Ishikawa (cell line): ENCODE data around the gene ZBTB3.

ENCODE experiments used
- CEBPB ChIP-seq: IDR thresholded peaks from 2 replicates; pipeline ENCODE4 v1.6.1; 2012
- CREB1 ChIP-seq: IDR thresholded peaks from 2 replicates; pipeline ENCODE4 v1.6.1; 2012; ENCODE audit warnings: low read depth
- EGR1 ChIP-seq: IDR thresholded peaks from 2 replicates; pipeline ENCODE4 v1.6.1; 2012
- EP300 ChIP-seq: IDR thresholded peaks from 2 replicates; pipeline ENCODE4 v1.6.1; 2012; ENCODE audit warnings: borderline replicate concordance
- FOXM1 ChIP-seq: IDR thresholded peaks from 2 replicates; pipeline ENCODE4 v1.6.1; 2012; ENCODE audit warnings: low read depth, borderline replicate concordance
- NFIC ChIP-seq: IDR thresholded peaks from 2 replicates; pipeline ENCODE4 v1.6.1; 2012
- RAD21 ChIP-seq: IDR thresholded peaks from 2 replicates; pipeline ENCODE4 v1.6.1; 2012; ENCODE audit warnings: low read depth
- TAF1 ChIP-seq: IDR thresholded peaks from 2 replicates; pipeline ENCODE4 v1.6.1; 2012; ENCODE audit warnings: low read depth, mild to moderate bottlenecking
- TCF12 ChIP-seq: IDR thresholded peaks from 2 replicates; pipeline ENCODE4 v1.6.1; 2012; ENCODE audit warnings: low read depth
- TEAD4 ChIP-seq: IDR thresholded peaks from 2 replicates; pipeline ENCODE4 v1.6.1; 2012
- USF1 ChIP-seq: IDR thresholded peaks from 2 replicates; pipeline ENCODE4 v1.6.1; 2012
- YY1 ChIP-seq: IDR thresholded peaks from 2 replicates; pipeline ENCODE4 v1.6.1; 2012; ENCODE audit warnings: low read depth
- ZBTB7A ChIP-seq: IDR thresholded peaks from 2 replicates; pipeline ENCODE4 v1.6.1; 2012; ENCODE audit warnings: low read depth
- TF ChIP-seq, protein P1 (sequence below): IDR thresholded peaks from 2 replicates; pipeline ENCODE4 v1.6.1; 2012
- TF ChIP-seq, protein P2 (sequence below): IDR thresholded peaks from 2 replicates; pipeline ENCODE4 v1.6.1; 2012; ENCODE audit warnings: low read depth, mild to moderate bottlenecking

ZBTB3 gene

GRCh38 chr11:62719302-62719978 is 34.5 kb downstream of the ZBTB3 start:
- TF ChIP-seq EP300 (no peak), TCF12 (no peak), TEAD4 (no peak), ZBTB7A (no peak), USF1 (no peak), FOXM1 (no peak), TAF1 (no peak), CEBPB (no peak)
- TF ChIP-seq, protein P1, sequence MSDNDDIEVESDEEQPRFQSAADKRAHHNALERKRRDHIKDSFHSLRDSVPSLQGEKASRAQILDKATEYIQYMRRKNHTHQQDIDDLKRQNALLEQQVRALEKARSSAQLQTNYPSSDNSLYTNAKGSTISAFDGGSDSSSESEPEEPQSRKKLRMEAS = no peak

DNA sequence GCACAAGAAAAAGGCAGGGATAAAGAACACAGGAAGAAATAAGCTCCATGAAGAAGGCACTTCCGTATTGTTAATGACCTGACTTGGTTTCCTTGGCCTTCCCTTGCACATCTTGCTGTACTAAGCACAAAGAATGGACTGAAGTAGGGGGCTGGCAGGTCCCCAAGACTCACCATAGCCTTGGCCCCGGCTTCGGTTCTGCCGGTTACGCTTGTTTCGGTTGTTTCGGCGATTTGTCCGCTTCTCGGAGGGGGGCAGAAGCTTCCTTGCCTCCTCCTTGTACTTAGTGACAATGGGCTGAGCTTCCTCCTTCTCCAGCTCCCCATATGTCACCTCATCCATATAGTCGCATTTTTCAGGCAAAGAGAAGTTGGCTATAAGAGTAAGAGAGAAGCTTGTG is 37.1 kb downstream of the ZBTB3 start:
- TF ChIP-seq TAF1 (no peak), USF1 (no peak), ZBTB7A (no peak), EP300 (no peak), TCF12 (no peak), YY1 (no peak), NFIC (no peak), CEBPB (no peak), CREB1 (no peak)
- TF ChIP-seq, protein P2, sequence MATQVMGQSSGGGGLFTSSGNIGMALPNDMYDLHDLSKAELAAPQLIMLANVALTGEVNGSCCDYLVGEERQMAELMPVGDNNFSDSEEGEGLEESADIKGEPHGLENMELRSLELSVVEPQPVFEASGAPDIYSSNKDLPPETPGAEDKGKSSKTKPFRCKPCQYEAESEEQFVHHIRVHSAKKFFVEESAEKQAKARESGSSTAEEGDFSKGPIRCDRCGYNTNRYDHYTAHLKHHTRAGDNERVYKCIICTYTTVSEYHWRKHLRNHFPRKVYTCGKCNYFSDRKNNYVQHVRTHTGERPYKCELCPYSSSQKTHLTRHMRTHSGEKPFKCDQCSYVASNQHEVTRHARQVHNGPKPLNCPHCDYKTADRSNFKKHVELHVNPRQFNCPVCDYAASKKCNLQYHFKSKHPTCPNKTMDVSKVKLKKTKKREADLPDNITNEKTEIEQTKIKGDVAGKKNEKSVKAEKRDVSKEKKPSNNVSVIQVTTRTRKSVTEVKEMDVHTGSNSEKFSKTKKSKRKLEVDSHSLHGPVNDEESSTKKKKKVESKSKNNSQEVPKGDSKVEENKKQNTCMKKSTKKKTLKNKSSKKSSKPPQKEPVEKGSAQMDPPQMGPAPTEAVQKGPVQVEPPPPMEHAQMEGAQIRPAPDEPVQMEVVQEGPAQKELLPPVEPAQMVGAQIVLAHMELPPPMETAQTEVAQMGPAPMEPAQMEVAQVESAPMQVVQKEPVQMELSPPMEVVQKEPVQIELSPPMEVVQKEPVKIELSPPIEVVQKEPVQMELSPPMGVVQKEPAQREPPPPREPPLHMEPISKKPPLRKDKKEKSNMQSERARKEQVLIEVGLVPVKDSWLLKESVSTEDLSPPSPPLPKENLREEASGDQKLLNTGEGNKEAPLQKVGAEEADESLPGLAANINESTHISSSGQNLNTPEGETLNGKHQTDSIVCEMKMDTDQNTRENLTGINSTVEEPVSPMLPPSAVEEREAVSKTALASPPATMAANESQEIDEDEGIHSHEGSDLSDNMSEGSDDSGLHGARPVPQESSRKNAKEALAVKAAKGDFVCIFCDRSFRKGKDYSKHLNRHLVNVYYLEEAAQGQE = no peak
- TF ChIP-seq, protein P1 = no peak

- TF ChIP-seq EP300 (no peak), EGR1 (no peak), TCF12 (no peak), TAF1 (no peak), TEAD4 (no peak), ZBTB7A (no peak), CREB1 (no peak), NFIC (no peak), RAD21 (no peak), USF1 (no peak), CEBPB (no peak), YY1 (no peak), FOXM1 (no peak)
- TF ChIP-seq, protein P2 = no peak
- TF ChIP-seq, protein P1 = no peak
These were observed 37.8 kb downstream of the ZBTB3 start for GRCh38 chr11:62716206-62716605.

DNA sequence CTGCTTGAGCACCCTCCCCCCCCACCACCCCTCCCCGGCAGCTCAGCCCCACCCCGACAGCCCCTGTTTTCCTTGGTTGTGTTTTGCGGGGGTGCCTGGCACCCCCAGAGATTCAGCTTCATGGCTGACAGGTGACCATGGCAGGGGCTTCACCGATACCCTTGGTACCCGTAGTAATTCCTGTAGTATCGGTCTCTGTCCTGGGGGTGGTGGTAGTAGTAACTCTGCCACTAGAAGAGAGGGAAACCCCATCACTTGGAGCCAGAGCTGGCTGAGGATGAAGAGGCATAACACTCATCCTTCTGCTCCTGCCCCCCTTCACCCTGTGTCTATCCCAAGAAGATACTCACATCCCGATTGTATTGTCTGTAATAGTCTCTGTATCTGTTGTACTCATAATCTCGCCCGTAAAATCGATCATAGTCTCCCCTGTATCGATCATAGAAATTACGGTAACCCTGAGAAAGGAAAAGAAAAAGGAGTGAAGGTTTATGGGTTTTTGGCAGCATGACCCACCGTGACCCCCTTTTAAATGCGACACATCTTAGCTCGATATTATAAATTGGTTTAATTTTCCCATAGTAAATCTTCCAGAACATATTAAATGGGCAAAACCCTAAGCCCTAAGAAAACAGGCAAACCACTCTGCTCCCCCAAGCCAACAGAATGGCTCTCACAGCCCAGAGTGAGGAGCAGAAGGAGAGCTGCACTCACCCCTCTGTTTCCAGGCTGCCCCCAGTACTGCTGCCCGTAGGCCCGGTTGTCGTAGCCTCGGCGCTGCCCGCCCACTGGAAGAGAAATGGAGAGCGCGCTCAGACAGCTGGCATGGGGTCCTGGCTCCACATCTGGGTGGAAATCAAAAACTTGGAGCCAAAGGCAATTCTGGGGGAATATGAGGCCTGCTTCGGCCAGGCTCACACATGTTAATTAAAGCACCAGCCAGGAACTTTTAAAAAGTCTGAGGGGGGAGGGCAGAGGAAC is 38.5 kb downstream of the ZBTB3 start:
- TF ChIP-seq FOXM1 = no peak
- no peak for TF ChIP-seq RAD21
- TF ChIP-seq EP300 = no peak

- TF ChIP-seq EP300 (no peak), TCF12 (no peak), CEBPB (no peak), FOXM1 (no peak), NFIC (no peak), TEAD4 (no peak), USF1 (no peak), RAD21 (no peak), ZBTB7A (no peak), EGR1 (no peak)
- TF ChIP-seq, protein P1 = no peak
- TF ChIP-seq, protein P2 = no peak
These were observed 40.6 kb downstream of the ZBTB3 start for GRCh38 chr11:62713343-62713742.
